GM12878 (cell line): Measurements from ENCODE around the gene SLC35A4. TPM values are rescaled to one million over a fixed set of nuclear protein-coding genes. Genes with fewer than 3 reads are reported as not detected.

Experiments used
- ASH2L ChIP-seq: fragments of 300-600, 200-600 bp; sonication (generic); IDR thresholded peaks from 2 replicates; pipeline ENCODE4 v1.6.1; 2017; ENCODE audit warnings: low read depth, mild to moderate bottlenecking, borderline replicate concordance
- CBFB ChIP-seq: IDR thresholded peaks from 2 replicates; pipeline ENCODE4 v1.6.1; 2016; ENCODE audit warnings: antibody characterized with exemption, low read depth
- DPF2 ChIP-seq: fragments of 450-650 bp; IDR thresholded peaks from 2 replicates; pipeline ENCODE4 v1.6.1; 2017; ENCODE audit warnings: mild to moderate bottlenecking
- ESRRA ChIP-seq: IDR thresholded peaks from 2 replicates; pipeline ENCODE4 v1.6.1; 2012; ENCODE audit warnings: mild to moderate bottlenecking, low read length, improper control_type of control experiment
- HDAC2 ChIP-seq: fragments of 200-600 bp; sonication (generic); IDR thresholded peaks from 2 replicates; pipeline ENCODE4 v1.6.1; 2017
- MYC ChIP-seq: IDR thresholded peaks from 2 replicates; pipeline ENCODE4 v1.6.1; 2011; ENCODE audit warnings: mild to moderate bottlenecking, low read length, moderate library complexity, inconsistent platforms; ENCODE audit not compliant: insufficient read depth, insufficient replicate concordance, insufficient read length, severe bottlenecking
- RB1 ChIP-seq: fragments of 450-650 bp; formaldehyde crosslinking; IDR thresholded peaks from 2 replicates; pipeline ENCODE4 v1.6.1; 2017; ENCODE audit warnings: mild to moderate bottlenecking, borderline replicate concordance
- RELA ChIP-seq: fragments of 450-650 bp; IDR thresholded peaks from 2 replicates; pipeline ENCODE4 v1.8.0; 2014; ENCODE audit warnings: borderline replicate concordance; ENCODE audit not compliant: partially characterized antibody
- SIN3A ChIP-seq: IDR thresholded peaks from 2 replicates; pipeline ENCODE4 v1.6.1; 2012; ENCODE audit warnings: low read depth, low read length, improper control_type of control experiment
- SMC3 ChIP-seq: IDR thresholded peaks from 2 replicates; pipeline ENCODE4 v1.6.1; 2011; ENCODE audit warnings: low read length, improper control_type of control experiment, borderline replicate concordance
- SUZ12 ChIP-seq: fragments of 200-600 bp; sonication (generic); IDR thresholded peaks from one replicate; pipeline ENCODE4 v1.6.1; 2018; ENCODE audit warnings: antibody characterized with exemption, mild to moderate bottlenecking; ENCODE audit not compliant: unreplicated experiment
- YBX1 ChIP-seq: fragments of 450-650 bp; IDR thresholded peaks from 2 replicates; pipeline ENCODE4 v1.6.1; 2016; ENCODE audit warnings: antibody characterized with exemption
- YY1 ChIP-seq: IDR thresholded peaks from 2 replicates; pipeline ENCODE4 v1.6.1; 2011; ENCODE audit warnings: low read depth, mild to moderate bottlenecking, low read length
- ZNF622 ChIP-seq: fragments of 450-650 bp; IDR thresholded peaks from 2 replicates; pipeline ENCODE4 v1.6.1; 2017; ENCODE audit warnings: mild to moderate bottlenecking, inconsistent platforms
- polyA plus RNA-seq, 11 experiments: library from polyadenylated mRNA; depleted of rRNA in 4 of 11; unstranded in 6 of 11; stranded (reverse) in 5 of 11; fragments of >200 nt; fragmentation: Nextera tagmentation in 4 of 11; fragmentation: Illumina TruSeq in 1 of 11; extraction: Ambion mirVana in 4 of 11; extraction: Trizol in 1 of 11; gene quantifications; 1 replicate in 1 of 11; 2 replicates in 10 of 11; pipeline versions ENCODE4 v1.2.1 to v1.2.3, GENCODE V29; 2011 to 2016; ENCODE audit warnings: inconsistent platforms in 2 of 11, missing spikeins in 2 of 11, low read depth in 1 of 11
- total RNA-seq, 4 experiments: library from RNA; depleted of rRNA in 3 of 4; stranded (reverse); fragments of >200 nt in 3 of 4; fragmentation: Illumina TruSeq in 1 of 4; extraction: Trizol in 1 of 4; gene quantifications; 2 replicates each; pipeline versions ENCODE4 v1.2.1 to v1.2.3, GENCODE V29; 2013 to 2021
- TF ChIP-seq, protein P1 (sequence below): fragments of 450-650 bp; IDR thresholded peaks from 2 replicates; pipeline ENCODE4 v1.6.1; 2017; ENCODE audit warnings: borderline replicate concordance
- TF ChIP-seq, protein P2 (sequence below): fragments of 450-650 bp; formaldehyde crosslinking; IDR thresholded peaks from 2 replicates; pipeline ENCODE4 v1.5.0; 2022; ENCODE audit warnings: mild to moderate bottlenecking, missing genetic modification characterization
- TF ChIP-seq, protein P3 (sequence below): IDR thresholded peaks from 2 replicates; pipeline ENCODE4 v1.6.1; 2011; ENCODE audit warnings: borderline replicate concordance, low read depth, mild to moderate bottlenecking, moderate library complexity, mixed read lengths, low read length; ENCODE audit not compliant: insufficient read depth; ENCODE audit errors: extremely low read length
- TF ChIP-seq, protein P4 (sequence below): fragments of 450-650 bp; conservative IDR thresholded peaks from 2 replicates; pipeline ENCODE4 v1.6.1; 2017; ENCODE audit warnings: mild to moderate bottlenecking, moderate library complexity
- TF ChIP-seq, protein P5 (sequence below): fragments of 450-650 bp; IDR thresholded peaks from 2 replicates; pipeline ENCODE4 v1.6.1; 2018; ENCODE audit warnings: borderline replicate concordance, mild to moderate bottlenecking; ENCODE audit not compliant: partially characterized antibody

SLC35A4 gene
- total and polyA plus RNA-seq, 10 of the 15 experiments (the other 5 are each of a cell fraction or from before 2014, with no cell fraction given) = 23.8 to 167 (median 114) TPM

DNA sequence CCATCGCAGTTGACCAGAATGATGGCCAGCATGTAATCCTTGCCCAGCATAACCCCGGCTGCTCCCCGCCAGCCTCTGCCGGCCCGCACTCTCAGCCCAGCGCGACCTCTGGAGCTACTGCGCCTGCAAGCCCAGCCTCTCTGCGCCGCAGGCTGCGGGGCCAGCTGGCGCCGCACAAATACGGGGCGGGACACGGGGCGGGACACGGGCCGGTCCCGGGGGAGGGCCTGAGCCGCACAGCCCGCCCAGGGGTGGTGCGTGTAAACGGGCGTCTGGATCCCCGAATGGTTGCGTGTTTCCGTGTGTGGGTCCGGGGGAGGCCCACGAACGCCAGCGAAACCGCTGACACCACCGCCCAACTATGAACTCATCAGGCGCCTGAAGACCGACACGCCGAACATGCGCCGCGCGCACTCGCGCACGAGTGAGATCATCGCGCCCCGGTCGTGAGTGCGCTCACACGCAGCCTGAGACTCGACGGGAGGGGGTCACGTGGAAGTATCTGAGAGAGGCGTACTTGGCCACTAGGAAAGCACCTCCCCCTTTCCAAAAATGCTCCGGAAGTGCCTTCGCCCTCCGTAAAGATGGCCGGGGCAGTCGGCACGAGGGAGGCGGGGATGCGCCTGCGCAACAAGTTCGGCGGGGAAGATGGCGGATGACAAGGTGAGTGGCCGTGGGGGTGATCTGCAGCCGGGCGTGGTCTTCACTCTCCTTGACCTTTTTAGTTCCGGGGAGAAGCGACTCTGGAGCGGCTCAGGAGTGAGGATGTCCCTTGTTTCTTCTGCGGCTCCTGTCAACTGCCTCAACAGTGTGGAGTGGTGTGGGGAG, at the start of gene SLC35A4, which contains the start of gene APBB3 (continued):
- TF ChIP-seq, protein P1, sequence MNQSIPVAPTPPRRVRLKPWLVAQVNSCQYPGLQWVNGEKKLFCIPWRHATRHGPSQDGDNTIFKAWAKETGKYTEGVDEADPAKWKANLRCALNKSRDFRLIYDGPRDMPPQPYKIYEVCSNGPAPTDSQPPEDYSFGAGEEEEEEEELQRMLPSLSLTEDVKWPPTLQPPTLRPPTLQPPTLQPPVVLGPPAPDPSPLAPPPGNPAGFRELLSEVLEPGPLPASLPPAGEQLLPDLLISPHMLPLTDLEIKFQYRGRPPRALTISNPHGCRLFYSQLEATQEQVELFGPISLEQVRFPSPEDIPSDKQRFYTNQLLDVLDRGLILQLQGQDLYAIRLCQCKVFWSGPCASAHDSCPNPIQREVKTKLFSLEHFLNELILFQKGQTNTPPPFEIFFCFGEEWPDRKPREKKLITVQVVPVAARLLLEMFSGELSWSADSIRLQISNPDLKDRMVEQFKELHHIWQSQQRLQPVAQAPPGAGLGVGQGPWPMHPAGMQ = peak; percentile 66
- TF ChIP-seq HDAC2 (no peak), RELA (peak; percentile 79), ASH2L (no peak), CBFB (peak; percentile 75), ZNF622 (no peak), ESRRA (no peak), SIN3A (peak; percentile 59; the same call in 1 of the 2 replicates), DPF2 (peak; percentile 50), MYC (no peak), RB1 (no peak; the same call in 1 of the 2 replicates), SUZ12 (no peak), YBX1 (no peak), SMC3 (no peak; the same call in 1 of the 2 replicates), YY1 (peak; percentile 99)
- TF ChIP-seq, protein P2, sequence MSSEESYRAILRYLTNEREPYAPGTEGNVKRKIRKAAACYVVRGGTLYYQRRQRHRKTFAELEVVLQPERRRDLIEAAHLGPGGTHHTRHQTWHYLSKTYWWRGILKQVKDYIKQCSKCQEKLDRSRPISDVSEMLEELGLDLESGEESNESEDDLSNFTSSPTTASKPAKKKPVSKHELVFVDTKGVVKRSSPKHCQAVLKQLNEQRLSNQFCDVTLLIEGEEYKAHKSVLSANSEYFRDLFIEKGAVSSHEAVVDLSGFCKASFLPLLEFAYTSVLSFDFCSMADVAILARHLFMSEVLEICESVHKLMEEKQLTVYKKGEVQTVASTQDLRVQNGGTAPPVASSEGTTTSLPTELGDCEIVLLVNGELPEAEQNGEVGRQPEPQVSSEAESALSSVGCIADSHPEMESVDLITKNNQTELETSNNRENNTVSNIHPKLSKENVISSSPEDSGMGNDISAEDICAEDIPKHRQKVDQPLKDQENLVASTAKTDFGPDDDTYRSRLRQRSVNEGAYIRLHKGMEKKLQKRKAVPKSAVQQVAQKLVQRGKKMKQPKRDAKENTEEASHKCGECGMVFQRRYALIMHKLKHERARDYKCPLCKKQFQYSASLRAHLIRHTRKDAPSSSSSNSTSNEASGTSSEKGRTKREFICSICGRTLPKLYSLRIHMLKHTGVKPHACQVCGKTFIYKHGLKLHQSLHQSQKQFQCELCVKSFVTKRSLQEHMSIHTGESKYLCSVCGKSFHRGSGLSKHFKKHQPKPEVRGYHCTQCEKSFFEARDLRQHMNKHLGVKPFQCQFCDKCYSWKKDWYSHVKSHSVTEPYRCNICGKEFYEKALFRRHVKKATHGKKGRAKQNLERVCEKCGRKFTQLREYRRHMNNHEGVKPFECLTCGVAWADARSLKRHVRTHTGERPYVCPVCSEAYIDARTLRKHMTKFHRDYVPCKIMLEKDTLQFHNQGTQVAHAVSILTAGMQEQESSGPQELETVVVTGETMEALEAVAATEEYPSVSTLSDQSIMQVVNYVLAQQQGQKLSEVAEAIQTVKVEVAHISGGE (CRISPR knock-in tag) = no peak
- TF ChIP-seq, protein P3, sequence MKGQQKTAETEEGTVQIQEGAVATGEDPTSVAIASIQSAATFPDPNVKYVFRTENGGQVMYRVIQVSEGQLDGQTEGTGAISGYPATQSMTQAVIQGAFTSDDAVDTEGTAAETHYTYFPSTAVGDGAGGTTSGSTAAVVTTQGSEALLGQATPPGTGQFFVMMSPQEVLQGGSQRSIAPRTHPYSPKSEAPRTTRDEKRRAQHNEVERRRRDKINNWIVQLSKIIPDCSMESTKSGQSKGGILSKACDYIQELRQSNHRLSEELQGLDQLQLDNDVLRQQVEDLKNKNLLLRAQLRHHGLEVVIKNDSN = peak; percentile 85
- TF ChIP-seq, protein P4, sequence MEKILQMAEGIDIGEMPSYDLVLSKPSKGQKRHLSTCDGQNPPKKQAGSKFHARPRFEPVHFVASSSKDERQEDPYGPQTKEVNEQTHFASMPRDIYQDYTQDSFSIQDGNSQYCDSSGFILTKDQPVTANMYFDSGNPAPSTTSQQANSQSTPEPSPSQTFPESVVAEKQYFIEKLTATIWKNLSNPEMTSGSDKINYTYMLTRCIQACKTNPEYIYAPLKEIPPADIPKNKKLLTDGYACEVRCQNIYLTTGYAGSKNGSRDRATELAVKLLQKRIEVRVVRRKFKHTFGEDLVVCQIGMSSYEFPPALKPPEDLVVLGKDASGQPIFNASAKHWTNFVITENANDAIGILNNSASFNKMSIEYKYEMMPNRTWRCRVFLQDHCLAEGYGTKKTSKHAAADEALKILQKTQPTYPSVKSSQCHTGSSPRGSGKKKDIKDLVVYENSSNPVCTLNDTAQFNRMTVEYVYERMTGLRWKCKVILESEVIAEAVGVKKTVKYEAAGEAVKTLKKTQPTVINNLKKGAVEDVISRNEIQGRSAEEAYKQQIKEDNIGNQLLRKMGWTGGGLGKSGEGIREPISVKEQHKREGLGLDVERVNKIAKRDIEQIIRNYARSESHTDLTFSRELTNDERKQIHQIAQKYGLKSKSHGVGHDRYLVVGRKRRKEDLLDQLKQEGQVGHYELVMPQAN = peak; percentile 61
- TF ChIP-seq, protein P5, sequence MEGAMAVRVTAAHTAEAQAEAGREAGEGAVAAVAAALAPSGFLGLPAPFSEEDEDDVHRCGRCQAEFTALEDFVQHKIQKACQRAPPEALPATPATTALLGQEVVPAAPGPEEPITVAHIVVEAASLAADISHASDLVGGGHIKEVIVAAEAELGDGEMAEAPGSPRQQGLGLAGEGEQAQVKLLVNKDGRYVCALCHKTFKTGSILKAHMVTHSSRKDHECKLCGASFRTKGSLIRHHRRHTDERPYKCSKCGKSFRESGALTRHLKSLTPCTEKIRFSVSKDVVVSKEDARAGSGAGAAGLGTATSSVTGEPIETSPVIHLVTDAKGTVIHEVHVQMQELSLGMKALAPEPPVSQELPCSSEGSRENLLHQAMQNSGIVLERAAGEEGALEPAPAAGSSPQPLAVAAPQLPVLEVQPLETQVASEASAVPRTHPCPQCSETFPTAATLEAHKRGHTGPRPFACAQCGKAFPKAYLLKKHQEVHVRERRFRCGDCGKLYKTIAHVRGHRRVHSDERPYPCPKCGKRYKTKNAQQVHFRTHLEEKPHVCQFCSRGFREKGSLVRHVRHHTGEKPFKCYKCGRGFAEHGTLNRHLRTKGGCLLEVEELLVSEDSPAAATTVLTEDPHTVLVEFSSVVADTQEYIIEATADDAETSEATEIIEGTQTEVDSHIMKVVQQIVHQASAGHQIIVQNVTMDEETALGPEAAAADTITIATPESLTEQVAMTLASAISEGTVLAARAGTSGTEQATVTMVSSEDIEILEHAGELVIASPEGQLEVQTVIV = no peak
